Parathyroid adenoma (tissue), 2 donors: Measurements from ENCODE around the gene GUCA2B.

ENCODE experiments used
- H2AFZ ChIP-seq: fragments of 300-600 bp; sonication (generic); one replicate; pipeline ENCODE4 v1.7.0; 2017; ENCODE audit warnings: antibody characterized with exemption, mild to moderate bottlenecking
- H3K27ac ChIP-seq: fragments of 300-600 bp; sonication (generic); one replicate; pipeline ENCODE4 v1.7.0; 2017
- H3K27me3 ChIP-seq: fragments of 300-600 bp; sonication (generic); one replicate; pipeline ENCODE4 v1.7.0; 2017; ENCODE audit warnings: low read length; ENCODE audit not compliant: control insufficient read depth, insufficient read depth
- H3K36me3 ChIP-seq: fragments of 300-600 bp; sonication (generic); one replicate; pipeline ENCODE4 v1.7.0; 2017; ENCODE audit warnings: low read length; ENCODE audit not compliant: control insufficient read depth, insufficient read depth
- H3K4me1 ChIP-seq: fragments of 300-600 bp; sonication (generic); one replicate; pipeline ENCODE4 v1.7.0; 2017; ENCODE audit warnings: control low read depth
- H3K4me2 ChIP-seq: fragments of 300-600 bp; sonication (generic); one replicate; pipeline ENCODE4 v1.7.0; 2017; ENCODE audit warnings: low read length
- H3K4me3 ChIP-seq: fragments of 300-600 bp; sonication (generic); one replicate; pipeline ENCODE4 v1.7.0; 2017; ENCODE audit warnings: low read depth, low read length
- H3K79me2 ChIP-seq: fragments of 300-600 bp; sonication (generic); one replicate; pipeline ENCODE4 v1.7.0; 2017; ENCODE audit warnings: control low read depth
- H3K9ac ChIP-seq: fragments of 300-600 bp; sonication (generic); one replicate; pipeline ENCODE4 v1.7.0; 2017; ENCODE audit warnings: mild to moderate bottlenecking
- H3K9me3 ChIP-seq: fragments of 300-600 bp; sonication (generic); one replicate; pipeline ENCODE4 v1.7.0; 2017; ENCODE audit warnings: low read length; ENCODE audit not compliant: control insufficient read depth
- CTCF ChIP-seq: fragments of 300-600 bp; sonication (generic); IDR thresholded peaks from one replicate; pipeline ENCODE4 v1.7.0; 2017; ENCODE audit warnings: antibody characterized with exemption, mild to moderate bottlenecking
- donor health status: primary hyperparathyroidism.

Gene GUCA2B

GRCh38 chr1:42148166-42148565, 5.0 kb upstream of the GUCA2B start:
- H3K4me3 ChIP-seq = no peak overlapping the region
- no peaks in the 10 kb centered on the region for H3K79me2 ChIP-seq
- TF ChIP-seq CTCF = no peak
- H3K27me3 ChIP-seq = no peaks in the 10 kb centered on the region
- H3K27ac ChIP-seq = no peak overlapping the region
- H3K36me3 ChIP-seq = no peaks in the 10 kb centered on the region
- no peak overlapping the region for H2AFZ ChIP-seq
- H3K9me3 ChIP-seq = no peaks in the 10 kb centered on the region
- H3K9ac ChIP-seq = no peak overlapping the region
- H3K4me2 ChIP-seq = no peak overlapping the region
- no peaks in the 10 kb centered on the region for H3K4me1 ChIP-seq

- H3K4me2 ChIP-seq = no peak overlapping the region
- no peaks in the 10 kb centered on the region for H3K79me2 ChIP-seq
- TF ChIP-seq CTCF = no peak
- no peak overlapping the region for H3K4me3 ChIP-seq
- no peaks in the 10 kb centered on the region for H3K36me3 ChIP-seq
- H3K27me3 ChIP-seq = no peaks in the 10 kb centered on the region
- H3K27ac ChIP-seq = no peak overlapping the region
- H3K9ac ChIP-seq = no peak overlapping the region
- H3K9me3 ChIP-seq = no peaks in the 10 kb centered on the region
- no peak overlapping the region for H2AFZ ChIP-seq
- H3K4me1 ChIP-seq = no peaks in the 10 kb centered on the region
Measured at GRCh38 chr1:42150651-42151050, 2.6 kb upstream of the GUCA2B start.

- no peaks in the 10 kb centered on the region for H3K27me3 ChIP-seq
- H3K36me3 ChIP-seq = no peaks in the 10 kb centered on the region
- H2AFZ ChIP-seq = no peak overlapping the region
- no peak for TF ChIP-seq CTCF
- no peak overlapping the region for H3K4me3 ChIP-seq
- H3K9me3 ChIP-seq = no peaks in the 10 kb centered on the region
- no peaks in the 10 kb centered on the region for H3K79me2 ChIP-seq
- no peak overlapping the region for H3K4me2 ChIP-seq
- no peaks in the 10 kb centered on the region for H3K4me1 ChIP-seq
- no peak overlapping the region for H3K9ac ChIP-seq
- no peak overlapping the region for H3K27ac ChIP-seq
Measured at GRCh38 chr1:42152119-42152518, 1.1 kb upstream of the GUCA2B start.

GRCh38 chr1:42153624-42154023, 414 bp downstream of the GUCA2B start:
- Histone ChIP-seq H3K27ac (no peak overlapping the region), H3K9me3 (no peaks in the 10 kb centered on the region), H3K4me1 (no peaks in the 10 kb centered on the region), H3K27me3 (no peaks in the 10 kb centered on the region), H3K9ac (no peak overlapping the region), H2AFZ (no peak overlapping the region), H3K4me3 (no peak overlapping the region), H3K36me3 (no peaks in the 10 kb centered on the region), H3K4me2 (no peak overlapping the region), H3K79me2 (no peaks in the 10 kb centered on the region)
- TF ChIP-seq CTCF = no peak

- Histone ChIP-seq H3K4me3 (no peak overlapping the region), H3K4me1 (no peaks in the 10 kb centered on the region), H3K36me3 (no peaks in the 10 kb centered on the region), H3K4me2 (no peak overlapping the region), H3K27ac (no peak overlapping the region), H3K9me3 (no peaks in the 10 kb centered on the region), H2AFZ (no peak overlapping the region), H3K27me3 (no peaks in the 10 kb centered on the region), H3K79me2 (no peaks in the 10 kb centered on the region), H3K9ac (no peak overlapping the region)
- no peak for TF ChIP-seq CTCF
Measured at GRCh38 chr1:42154685-42155084, 1.5 kb downstream of the GUCA2B start.
